ENCODE measurements around the gene COL13A1.

COL13A1 gene

DNA sequence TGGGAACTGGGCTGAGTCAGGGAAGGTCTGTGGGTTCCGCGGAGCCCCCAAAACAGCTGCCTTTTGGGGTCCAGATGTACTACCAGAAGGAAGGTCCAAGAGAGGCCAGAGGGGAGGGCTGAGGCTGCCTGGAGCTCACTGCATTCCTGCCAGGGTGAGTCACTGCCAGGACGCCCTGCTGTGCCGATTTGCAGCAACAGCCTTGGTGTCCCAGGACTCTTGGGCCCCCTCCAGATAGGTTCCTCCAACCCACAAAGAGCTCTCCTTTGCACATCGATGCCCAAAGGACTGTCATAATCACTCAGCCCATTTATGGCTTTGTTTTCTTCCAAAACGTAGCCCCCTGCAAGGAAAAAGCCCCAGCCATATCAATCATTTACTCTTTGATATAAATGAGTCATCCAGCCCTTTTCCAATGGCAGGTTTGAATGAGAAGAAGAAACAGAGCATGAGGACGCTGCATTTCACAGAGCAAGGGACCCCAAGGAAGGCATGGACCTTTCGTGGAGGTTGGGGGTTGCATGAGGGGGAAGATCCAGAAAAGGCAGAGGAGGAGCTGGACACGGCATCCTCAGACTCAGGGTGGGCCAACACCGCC lies 32.2 kb upstream of the COL13A1 start:
- ATAC-seq (replicated peaks; ENCODE audit: extremely low read depth, poor library complexity, severe bottlenecking) (no peak), DNase-seq (ENCODE audit: low spot score in 2 of 2) (no peak)

DNA sequence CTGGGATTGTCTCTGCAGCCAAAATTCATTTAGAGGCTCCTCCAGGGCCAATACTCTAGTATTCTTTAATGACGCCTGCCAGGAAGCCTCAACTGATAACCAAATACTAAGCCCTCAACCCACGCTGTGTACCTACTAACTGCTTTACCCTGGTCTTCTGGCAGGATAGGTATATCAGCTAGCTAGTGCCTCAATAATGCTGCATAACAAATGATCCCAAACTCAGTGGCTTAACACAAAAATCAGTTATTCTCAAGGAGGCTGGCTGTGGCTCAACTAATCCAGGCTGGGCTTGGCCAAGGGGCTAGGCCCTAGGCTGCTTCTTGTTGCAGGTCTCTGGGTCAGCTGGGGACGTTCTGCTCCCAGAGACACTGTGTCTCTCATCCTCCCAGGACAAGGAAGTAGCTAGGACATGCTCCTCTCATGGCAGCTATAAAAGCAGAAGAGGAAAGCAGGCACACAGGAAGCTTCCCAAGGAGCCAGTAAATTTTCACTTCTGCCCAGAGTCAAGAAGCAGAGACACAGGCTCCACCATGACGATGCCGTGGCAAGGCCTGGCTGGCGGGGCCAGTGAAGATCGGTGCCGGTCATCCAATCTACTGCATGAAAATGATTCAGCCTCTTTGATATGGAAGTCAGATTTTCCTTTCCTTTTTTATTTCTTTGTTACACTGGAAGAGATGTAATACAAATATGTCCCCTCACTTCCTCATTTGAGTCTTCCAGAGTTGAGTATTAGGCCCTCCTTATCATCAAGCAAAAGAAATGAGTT lies 28.6 kb upstream of the COL13A1 start:
- DNase-seq (ENCODE audit: low spot score in 2 of 2): no peak
- Mint-ChIP-seq H3K9me3 (no peaks in the 10 kb centered on the region), H3K27ac (ENCODE audit: low read depth) (no peak overlapping the region), H3K4me1 (no peaks in the 10 kb centered on the region), H3K36me3 (ENCODE audit: insufficient read depth) (no peaks in the 10 kb centered on the region), H3K4me3 (no peak overlapping the region), H3K27me3 (peaks cover 24% of the 10 kb centered on the region)
- ATAC-seq (replicated peaks; ENCODE audit: extremely low read depth, poor library complexity, severe bottlenecking): no peak

More for the DNA sequence above, 32.2 kb upstream of the COL13A1 start:
- Mint-ChIP-seq H3K36me3 (ENCODE audit: insufficient read depth) (no peaks in the 10 kb centered on the region), H3K4me1 (no peaks in the 10 kb centered on the region), H3K27ac (ENCODE audit: low read depth) (no peak overlapping the region), H3K9me3 (no peaks in the 10 kb centered on the region), H3K27me3 (peaks cover 15% of the 10 kb centered on the region), H3K4me3 (no peak overlapping the region)

DNA sequence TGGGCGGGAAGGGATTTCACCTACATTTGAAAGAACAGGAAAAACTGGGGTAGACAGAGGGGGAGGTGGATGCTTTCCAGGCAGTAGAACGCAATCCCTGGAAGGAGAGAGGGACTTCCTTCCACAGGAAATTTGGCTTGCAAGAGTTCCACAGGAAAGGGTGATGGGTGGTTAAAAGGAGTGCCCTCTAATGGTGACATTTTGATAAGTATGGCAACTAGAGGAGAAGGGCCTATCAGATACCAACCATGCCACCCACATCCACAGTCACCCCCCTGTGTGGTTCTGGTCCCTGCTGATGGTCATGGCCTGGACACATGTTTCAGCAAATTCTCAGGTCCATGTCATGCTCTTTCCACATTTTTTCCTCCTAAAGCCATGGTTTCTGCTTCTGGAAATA lies 27.1 kb upstream of the COL13A1 start:
- H3K36me3 Mint-ChIP-seq (ENCODE audit: insufficient read depth): no peaks in the 10 kb centered on the region
- no peaks in the 10 kb centered on the region for H3K4me1 Mint-ChIP-seq
- ATAC-seq (replicated peaks; ENCODE audit: extremely low read depth, poor library complexity, severe bottlenecking) (no peak), DNase-seq (ENCODE audit: low spot score in 2 of 2) (no peak)
- H3K27me3 Mint-ChIP-seq: peaks cover 24% of the 10 kb centered on the region
- no peak overlapping the region for H3K4me3 Mint-ChIP-seq
- no peak overlapping the region for H3K27ac Mint-ChIP-seq (ENCODE audit: low read depth)
- no peaks in the 10 kb centered on the region for H3K9me3 Mint-ChIP-seq

DNA sequence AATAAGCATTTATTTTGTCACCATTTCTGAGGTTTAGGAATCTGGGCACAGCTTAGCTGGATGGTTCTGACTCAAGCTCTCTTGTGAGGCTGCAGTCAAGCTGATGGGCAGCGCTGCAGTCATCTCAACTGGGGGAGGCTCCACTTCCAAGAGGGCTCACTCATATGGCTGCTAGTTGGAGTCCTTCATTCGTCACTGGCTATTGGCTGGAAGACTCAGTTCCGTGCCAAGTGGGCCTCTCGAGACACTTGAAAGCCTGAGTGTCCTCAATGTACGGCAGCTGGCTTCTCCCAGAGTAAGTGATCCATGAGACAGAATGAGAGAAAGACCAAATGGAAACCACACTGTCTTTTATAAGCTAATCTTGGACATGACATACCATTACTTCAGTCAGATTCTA lies 21.6 kb upstream of the COL13A1 start:
- no peak overlapping the region for H3K4me3 Mint-ChIP-seq
- peaks cover 14% of the 10 kb centered on the region for H3K27me3 Mint-ChIP-seq
- H3K27ac Mint-ChIP-seq (ENCODE audit: low read depth): no peak overlapping the region
- ATAC-seq (replicated peaks; ENCODE audit: extremely low read depth, poor library complexity, severe bottlenecking) (no peak), DNase-seq (ENCODE audit: low spot score in 2 of 2) (no peak)
- no peaks in the 10 kb centered on the region for H3K4me1 Mint-ChIP-seq
- no peaks in the 10 kb centered on the region for H3K9me3 Mint-ChIP-seq
- H3K36me3 Mint-ChIP-seq (ENCODE audit: insufficient read depth): no peaks in the 10 kb centered on the region

DNA sequence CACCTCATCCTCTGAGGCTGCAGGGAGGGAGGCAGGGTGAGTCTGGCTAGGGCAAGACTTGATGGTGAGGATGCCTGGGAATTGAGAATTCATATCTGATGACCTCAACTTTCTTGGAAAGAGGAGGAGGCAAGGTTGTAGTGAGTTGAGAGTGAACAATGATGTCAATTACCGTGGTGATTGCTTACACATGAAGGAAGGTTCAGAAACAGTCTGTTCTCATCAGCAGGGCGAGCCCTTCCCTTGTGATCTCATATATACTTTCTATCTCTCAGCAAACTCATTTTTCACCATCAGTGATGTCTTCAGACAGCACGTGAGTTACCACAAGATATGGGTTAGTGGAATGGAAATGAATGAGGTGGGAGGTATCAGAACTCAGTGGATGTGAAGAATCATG lies 20.1 kb upstream of the COL13A1 start:
- no peak overlapping the region for H3K27ac Mint-ChIP-seq (ENCODE audit: low read depth)
- no peak for DNase-seq (ENCODE audit: low spot score in 2 of 2)
- H3K4me1 Mint-ChIP-seq: no peaks in the 10 kb centered on the region
- peaks cover 6% of the 10 kb centered on the region for H3K27me3 Mint-ChIP-seq
- H3K4me3 Mint-ChIP-seq: no peak overlapping the region
- no peaks in the 10 kb centered on the region for H3K36me3 Mint-ChIP-seq (ENCODE audit: insufficient read depth)
- no peak for ATAC-seq (replicated peaks; ENCODE audit: extremely low read depth, poor library complexity, severe bottlenecking)
- H3K9me3 Mint-ChIP-seq: no peaks in the 10 kb centered on the region

DNA sequence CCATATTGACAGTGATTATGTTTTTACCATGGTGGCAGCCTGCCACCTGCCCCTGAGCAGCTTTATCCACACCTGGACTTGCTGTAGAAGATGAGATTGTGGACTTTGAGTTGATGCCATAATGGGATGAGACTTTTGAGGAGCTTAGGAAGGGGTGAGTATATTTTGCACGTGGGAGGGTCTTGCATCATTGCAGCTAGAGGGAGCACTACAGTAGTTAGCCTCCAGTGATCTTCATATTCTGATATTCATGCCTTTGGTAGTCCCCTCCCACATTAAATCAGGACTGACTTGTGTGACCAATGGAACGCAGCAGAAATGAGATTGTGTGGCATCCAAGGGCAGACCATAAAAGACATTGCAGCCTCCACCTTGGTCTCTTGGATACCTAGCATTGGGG lies 18.2 kb upstream of the COL13A1 start:
- H3K27me3 Mint-ChIP-seq: no peaks in the 10 kb centered on the region
- no peak overlapping the region for H3K27ac Mint-ChIP-seq (ENCODE audit: low read depth)
- no peak overlapping the region for H3K4me3 Mint-ChIP-seq
- H3K36me3 Mint-ChIP-seq (ENCODE audit: insufficient read depth): no peaks in the 10 kb centered on the region
- ATAC-seq (replicated peaks; ENCODE audit: extremely low read depth, poor library complexity, severe bottlenecking) (no peak), DNase-seq (ENCODE audit: low spot score in 2 of 2) (no peak)
- no peaks in the 10 kb centered on the region for H3K9me3 Mint-ChIP-seq
- H3K4me1 Mint-ChIP-seq: no peaks in the 10 kb centered on the region

DNA sequence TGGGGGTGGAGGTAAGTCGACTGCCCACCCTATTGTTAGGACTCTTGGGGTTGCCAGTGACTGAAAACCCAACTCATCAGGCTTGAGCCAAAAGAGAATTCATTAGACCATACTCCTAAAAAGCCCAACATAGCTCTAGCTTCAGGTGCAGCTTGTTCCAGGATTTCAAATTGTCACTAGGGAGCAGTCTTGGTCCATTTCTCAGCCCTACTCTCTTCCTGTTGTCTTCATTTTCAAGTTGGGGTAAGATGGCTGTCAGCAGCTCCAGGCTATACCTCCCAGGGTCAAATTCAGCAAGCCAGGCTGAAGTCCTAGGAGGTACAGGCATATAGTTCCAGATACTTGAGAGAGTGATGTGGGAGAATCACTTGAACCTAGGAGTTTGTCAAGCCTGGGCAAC lies 14.9 kb upstream of the COL13A1 start:
- no peak overlapping the region for H3K27ac Mint-ChIP-seq (ENCODE audit: low read depth)
- H3K36me3 Mint-ChIP-seq (ENCODE audit: insufficient read depth): no peaks in the 10 kb centered on the region
- no peak for ATAC-seq (replicated peaks; ENCODE audit: extremely low read depth, poor library complexity, severe bottlenecking)
- H3K9me3 Mint-ChIP-seq: no peaks in the 10 kb centered on the region
- no peaks in the 10 kb centered on the region for H3K27me3 Mint-ChIP-seq
- H3K4me1 Mint-ChIP-seq: no peaks in the 10 kb centered on the region
- DNase-seq (ENCODE audit: low spot score in 2 of 2): no peak
- no peak overlapping the region for H3K4me3 Mint-ChIP-seq

DNA sequence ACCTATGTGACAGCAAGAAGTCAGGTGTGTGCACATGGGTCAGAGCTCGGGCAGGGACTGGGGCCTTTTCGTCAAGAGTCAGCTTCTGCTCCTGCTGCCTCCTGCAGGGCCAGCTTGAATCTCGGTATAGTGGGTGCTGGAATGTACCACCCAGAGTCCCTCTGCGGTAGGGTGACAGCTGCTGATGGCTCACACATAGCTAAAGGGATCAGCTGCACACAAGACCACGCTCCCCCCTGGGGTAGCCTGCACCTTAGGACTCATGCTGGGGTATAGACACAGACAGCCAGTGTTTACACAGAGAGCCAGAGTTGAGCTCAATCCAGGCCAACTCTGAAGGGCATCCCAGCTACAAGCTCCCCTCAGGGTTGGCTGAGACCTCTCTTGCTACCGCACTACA lies 14.0 kb upstream of the COL13A1 start:
- Mint-ChIP-seq H3K4me1 (no peaks in the 10 kb centered on the region), H3K36me3 (ENCODE audit: insufficient read depth) (no peaks in the 10 kb centered on the region), H3K27ac (ENCODE audit: low read depth) (no peak overlapping the region), H3K9me3 (no peaks in the 10 kb centered on the region), H3K4me3 (no peak overlapping the region), H3K27me3 (peaks cover 4% of the 10 kb centered on the region)
- no peak for DNase-seq (ENCODE audit: low spot score in 2 of 2)
- ATAC-seq (replicated peaks; ENCODE audit: extremely low read depth, poor library complexity, severe bottlenecking): no peak

DNA sequence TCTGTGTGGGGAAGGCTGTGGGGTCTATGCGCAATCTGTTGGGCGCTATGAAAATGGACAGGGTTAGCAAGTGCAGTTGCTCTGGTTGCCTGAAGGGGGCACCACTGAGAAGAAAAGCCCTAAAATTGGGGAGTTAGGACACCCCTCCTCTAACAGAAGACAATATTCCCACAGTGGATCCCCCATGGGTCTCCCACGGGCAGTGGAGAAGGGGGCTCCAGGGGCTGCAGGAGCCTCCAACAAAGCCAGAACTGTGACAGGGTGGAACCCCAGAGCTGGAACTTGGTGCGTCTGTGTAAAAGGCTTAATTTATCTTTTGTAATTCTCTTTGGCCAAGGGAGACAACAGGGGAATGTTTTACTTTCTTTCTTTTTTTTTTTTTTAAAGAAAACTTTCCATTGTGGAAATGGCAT lies 12.5 kb upstream of the COL13A1 start:
- Mint-ChIP-seq H3K27me3 (peaks cover 18% of the 10 kb centered on the region), H3K4me1 (no peaks in the 10 kb centered on the region), H3K9me3 (no peaks in the 10 kb centered on the region), H3K27ac (ENCODE audit: low read depth) (no peak overlapping the region), H3K4me3 (no peak overlapping the region), H3K36me3 (ENCODE audit: insufficient read depth) (no peaks in the 10 kb centered on the region)
- DNase-seq (ENCODE audit: low spot score in 2 of 2) (no peak), ATAC-seq (replicated peaks; ENCODE audit: extremely low read depth, poor library complexity, severe bottlenecking) (no peak)

DNA sequence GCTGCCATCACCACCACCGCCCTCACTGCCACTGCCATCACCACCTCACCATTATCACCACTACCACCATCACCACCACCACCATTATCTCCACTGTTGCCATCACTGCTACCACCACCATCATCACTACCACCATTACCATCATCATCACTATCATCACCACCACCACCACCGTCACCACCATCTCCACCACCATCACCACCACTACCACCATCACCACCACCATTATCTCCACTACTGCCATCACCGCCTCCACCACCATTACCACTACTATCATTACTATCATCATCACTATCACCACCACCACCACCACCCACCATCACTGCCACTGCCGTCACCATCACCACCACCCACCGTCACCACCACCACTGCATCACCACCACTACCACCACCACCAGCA lies 9.9 kb upstream of the COL13A1 start:
- ATAC-seq (replicated peaks; ENCODE audit: extremely low read depth, poor library complexity, severe bottlenecking): no peak

DNA sequence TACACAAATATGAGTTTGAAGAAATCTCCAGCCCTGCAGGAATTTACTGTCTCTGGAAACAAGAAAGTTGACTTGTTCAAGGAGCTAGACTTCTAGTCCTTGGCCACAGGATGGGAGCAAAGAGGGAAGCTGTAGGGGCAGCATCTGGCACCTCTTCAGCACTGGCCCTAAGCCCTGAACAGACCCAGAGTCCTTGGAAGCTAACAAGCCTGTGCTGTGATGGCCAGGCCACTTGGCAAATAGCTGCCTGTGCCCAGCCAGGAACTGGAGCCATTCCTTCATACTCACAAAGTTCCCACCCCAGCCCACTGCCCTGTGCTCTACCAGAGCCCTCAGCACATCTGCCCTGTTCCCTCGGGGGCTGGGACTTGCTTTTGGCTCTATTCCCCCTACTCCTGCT lies 9.4 kb upstream of the COL13A1 start:
- H3K4me3 Mint-ChIP-seq: no peak overlapping the region
- peaks cover 32% of the 10 kb centered on the region for H3K27me3 Mint-ChIP-seq
- no peak for ATAC-seq (replicated peaks; ENCODE audit: extremely low read depth, poor library complexity, severe bottlenecking)
- DNase-seq (ENCODE audit: low spot score in 2 of 2): no peak
- H3K4me1 Mint-ChIP-seq: no peaks in the 10 kb centered on the region
- no peaks in the 10 kb centered on the region for H3K9me3 Mint-ChIP-seq
- no peaks in the 10 kb centered on the region for H3K36me3 Mint-ChIP-seq (ENCODE audit: insufficient read depth)
- no peak overlapping the region for H3K27ac Mint-ChIP-seq (ENCODE audit: low read depth)

More for the DNA sequence above, 9.9 kb upstream of the COL13A1 start:
- Mint-ChIP-seq H3K4me3 (no peak overlapping the region), H3K4me1 (no peaks in the 10 kb centered on the region), H3K27me3 (peaks cover 27% of the 10 kb centered on the region), H3K36me3 (ENCODE audit: insufficient read depth) (no peaks in the 10 kb centered on the region), H3K9me3 (no peaks in the 10 kb centered on the region), H3K27ac (ENCODE audit: low read depth) (no peak overlapping the region)
- no peak for DNase-seq (ENCODE audit: low spot score in 2 of 2)

DNA sequence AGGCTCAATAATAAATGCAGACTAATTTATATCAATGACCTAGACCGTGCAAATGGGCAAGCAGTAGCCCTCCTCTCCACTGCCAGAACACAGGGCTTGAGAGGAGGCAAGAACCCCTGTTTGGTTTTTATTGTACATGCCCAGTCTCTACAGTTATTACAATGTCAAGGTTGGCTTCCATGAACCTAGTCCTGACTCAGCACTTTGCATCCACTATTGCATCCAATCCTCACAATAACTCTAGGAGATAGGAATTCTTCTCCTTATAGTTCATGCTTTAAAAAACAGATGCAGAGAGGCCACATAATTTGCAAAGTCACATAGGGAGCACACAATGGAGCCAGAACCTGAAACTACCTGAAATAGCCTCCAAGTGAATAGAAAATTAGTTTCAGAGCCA lies 7.0 kb upstream of the COL13A1 start:
- ATAC-seq (replicated peaks; ENCODE audit: extremely low read depth, poor library complexity, severe bottlenecking): no peak

DNA sequence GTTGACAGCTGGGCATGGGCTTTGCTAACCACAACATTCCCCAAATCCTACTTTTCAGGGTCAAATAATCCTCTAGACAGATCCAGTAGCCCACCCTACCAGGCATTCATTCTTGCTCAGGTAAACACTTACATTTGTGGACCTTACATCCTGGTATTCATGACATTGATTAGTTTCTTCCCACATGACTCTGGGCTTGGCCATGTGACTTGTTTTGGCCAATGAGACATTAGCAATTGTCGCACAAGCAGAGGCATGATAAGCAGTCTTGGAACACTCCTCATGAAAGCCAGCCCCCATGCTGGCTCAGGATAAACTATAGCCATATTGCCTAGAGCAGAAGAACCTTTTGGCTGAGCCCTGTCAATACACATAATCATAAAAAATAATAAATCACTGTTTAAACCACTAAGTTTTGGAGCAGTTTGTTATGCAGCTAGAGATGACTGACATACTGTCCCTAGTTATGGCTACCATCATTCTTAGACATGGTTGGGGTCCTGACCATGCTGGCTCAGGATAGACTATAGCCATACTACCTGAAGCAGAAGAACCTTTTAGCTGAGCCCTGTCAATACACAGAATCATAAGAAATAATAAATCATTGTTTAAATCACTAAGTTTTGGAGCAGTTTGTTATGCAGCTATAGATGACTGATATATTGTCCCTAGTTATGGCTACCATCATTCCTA lies 6.3 kb upstream of the COL13A1 start:
- Mint-ChIP-seq H3K9me3 (no peaks in the 10 kb centered on the region), H3K4me3 (no peak overlapping the region), H3K27ac (ENCODE audit: low read depth) (no peak overlapping the region), H3K36me3 (ENCODE audit: insufficient read depth) (no peaks in the 10 kb centered on the region), H3K4me1 (no peaks in the 10 kb centered on the region), H3K27me3 (peaks cover 56% of the 10 kb centered on the region)
- DNase-seq (ENCODE audit: low spot score in 2 of 2): no peak
- no peak for ATAC-seq (replicated peaks; ENCODE audit: extremely low read depth, poor library complexity, severe bottlenecking)

More for the DNA sequence above, 7.0 kb upstream of the COL13A1 start:
- Mint-ChIP-seq H3K27me3 (peaks cover 52% of the 10 kb centered on the region), H3K27ac (ENCODE audit: low read depth) (no peak overlapping the region), H3K4me3 (no peak overlapping the region), H3K36me3 (ENCODE audit: insufficient read depth) (no peaks in the 10 kb centered on the region), H3K9me3 (no peaks in the 10 kb centered on the region), H3K4me1 (no peaks in the 10 kb centered on the region)
- no peak for DNase-seq (ENCODE audit: low spot score in 2 of 2)
